K562 (cell line): Measurements from ENCODE around the gene KCNH2. TPM values are rescaled to one million over a fixed set of nuclear protein-coding genes. Genes with fewer than 3 reads are reported as not detected.

Experiments used
- ARID1B ChIP-seq: fragments of 450-650 bp; IDR thresholded peaks from 2 replicates; pipeline ENCODE4 v1.6.1; 2016; ENCODE audit warnings: antibody characterized with exemption, mild to moderate bottlenecking, inconsistent platforms
- HOMEZ ChIP-seq: fragments of 250-450 bp; sonication (Bioruptor Pico); IDR thresholded peaks from 2 replicates; pipeline ENCODE4 v1.4.0; 2020; ENCODE audit warnings: mild to moderate bottlenecking, moderate library complexity
- LARP7 ChIP-seq: fragments of 450-650 bp; IDR thresholded peaks from 2 replicates; pipeline ENCODE4 v1.6.1; 2016
- MTA3 ChIP-seq: fragments of 450-650 bp; formaldehyde crosslinking; IDR thresholded peaks from 2 replicates; pipeline ENCODE4 v1.6.1; 2017; ENCODE audit warnings: mild to moderate bottlenecking, borderline replicate concordance
- NFE2L1 ChIP-seq: fragments of 450-650 bp; IDR thresholded peaks from 2 replicates; pipeline ENCODE4 v1.6.1; 2016; ENCODE audit warnings: missing genetic modification characterization, low read depth, mild to moderate bottlenecking, missing compliant biosample characterization, moderate library complexity, borderline replicate concordance
- POLR3G ChIP-seq: IDR thresholded peaks from 2 replicates; pipeline ENCODE4 v1.6.1; 2011; ENCODE audit not compliant: insufficient read length, insufficient replicate concordance; ENCODE audit errors: extremely low read depth
- RBBP5 ChIP-seq: fragments of 200-600 bp; sonication (generic); IDR thresholded peaks from 2 replicates; pipeline ENCODE4 v1.6.1; 2012; ENCODE audit warnings: borderline replicate concordance, mild to moderate bottlenecking, low read length, control low read depth, inconsistent platforms; ENCODE audit not compliant: insufficient read depth, poor library complexity, severe bottlenecking
- RBFOX2 ChIP-seq: fragments of 200-400 bp; formaldehyde crosslinking; IDR thresholded peaks from 2 replicates; pipeline ENCODE4 v1.6.1; 2017; ENCODE audit warnings: low read depth, mild to moderate bottlenecking, low read length, moderate library complexity
- REST ChIP-seq, 2 experiments: fragments of 450-650 bp; formaldehyde crosslinking in 1 of 2; IDR thresholded peaks; 2 replicates each; pipeline versions ENCODE4 v1.4.0 to v1.6.1; 2014 to 2020; ENCODE audit warnings: mild to moderate bottlenecking in 2 of 2, borderline replicate concordance in 1 of 2, low read depth in 1 of 2
- SMARCA5 ChIP-seq: fragments of 450-650 bp; IDR thresholded peaks from 2 replicates; pipeline ENCODE4 v1.6.1; 2016
- ZNF41 ChIP-seq: fragments of 250-450 bp; sonication (Bioruptor Pico); conservative IDR thresholded peaks from 2 replicates; pipeline ENCODE4 v1.4.0; 2020; ENCODE audit warnings: mild to moderate bottlenecking
- ZNF511 ChIP-seq: sonication (generic); formaldehyde crosslinking; IDR thresholded peaks from 2 replicates; pipeline ENCODE4 v1.8.0; 2022; ENCODE audit warnings: mild to moderate bottlenecking, missing genetic modification reagents
- polyA plus RNA-seq, 8 experiments: library from polyadenylated mRNA; depleted of rRNA in 4 of 8; stranded (reverse) in 5 of 8; unstranded in 3 of 8; fragments of >200 nt; fragmentation: Nextera tagmentation in 2 of 8; fragmentation: Illumina TruSeq in 1 of 8; extraction: Ambion mirVana in 2 of 8; extraction: Trizol in 1 of 8; gene quantifications; 2 replicates each; pipeline versions ENCODE4 v1.2.1 to v1.2.3, GENCODE V29; 2011 to 2014; ENCODE audit warnings: inconsistent platforms in 1 of 8, missing spikeins in 1 of 8
- total RNA-seq, 7 experiments: library from RNA; depleted of rRNA in 6 of 7; stranded (reverse); fragments of >200 nt in 6 of 7; fragmentation: Illumina TruSeq in 2 of 7; extraction: Trizol in 2 of 7; gene quantifications; 2 replicates each; pipeline versions ENCODE4 v1.2.1 to v1.2.3, GENCODE V29; 2011 to 2021; ENCODE audit warnings: low replicate concordance in 1 of 7

KCNH2 gene
- total and polyA plus RNA-seq, 9 of the 15 experiments (the other 6 are each of a cell fraction or from before 2014, with no cell fraction given): 18.1 to 368 (median 218) TPM

GRCh38 chr7:150964593-150965111 is 13.5 kb downstream of the KCNH2 start (continued):
- TF ChIP-seq HOMEZ (CRISPR knock-in tag) (0 out of 2 replicates have a peak, but pooled peaks have one; percentile 47), POLR3G (no peak), REST (IDR thresholded peaks at IDR 0.05; ENCODE audit: borderline replicate concordance) (peak; percentile 17; the same call in 1 of the 2 replicates), REST (CRISPR knock-in tag; IDR thresholded peaks at IDR 0.05; ENCODE audit: low read depth) (no peak), RBBP5 (no peak), ZNF41 (CRISPR knock-in tag) (no peak), LARP7 (0 out of 2 replicates have a peak, but pooled peaks have one; percentile 32), RBFOX2 (peak; percentile 49; the same call in 1 of the 2 replicates), SMARCA5 (peak; percentile 56; the same call in 1 of the 2 replicates), ARID1B (peak; percentile 49), MTA3 (peak; percentile 23; the same call in 1 of the 2 replicates), NFE2L1 (no peak), ZNF511 (no peak)
